DND-41 (cell line): ENCODE data around the gene FCRL2.
"Not testable (repeated sequence)": the region's sequence is repeated elsewhere in the genome, so short reads cannot be mapped to it uniquely, and the experiment has no call there.

ENCODE experiments used
- ATAC-seq: fragments of 200-7000 bp; cut with Tn5 transposase; 3 replicates; pipeline ENCODE4 v1.9.1; 2021; ENCODE audit warnings: low read depth; ENCODE audit not compliant: insufficient read depth
- DNase-seq: peaks from one replicate; pipeline ENCODE4 v3.0.0-alpha.2; 2020
- H2AFZ ChIP-seq: 2 replicates; pipeline ENCODE4 v1.6.0; 2012; ENCODE audit warnings: low read depth, low read length
- H3K27ac ChIP-seq: 2 replicates; pipeline ENCODE4 v1.5.1; 2012; ENCODE audit warnings: low read length, inconsistent platforms
- H3K27me3 ChIP-seq: fragments of 200-600 bp; sonication (generic); 2 replicates; pipeline ENCODE4 v1.6.0; 2012; ENCODE audit warnings: low read length, mild to moderate bottlenecking, inconsistent platforms; ENCODE audit not compliant: insufficient read depth, poor library complexity
- H3K36me3 ChIP-seq: 2 replicates; pipeline ENCODE4 v1.5.1; 2012; ENCODE audit warnings: low read length, inconsistent platforms; ENCODE audit not compliant: insufficient read depth
- H3K4me1 ChIP-seq: 2 replicates; pipeline ENCODE4 v1.5.1; 2012; ENCODE audit warnings: mild to moderate bottlenecking, low read length; ENCODE audit not compliant: insufficient read depth
- H3K4me2 ChIP-seq: 2 replicates; pipeline ENCODE4 v1.6.0; 2012; ENCODE audit warnings: mild to moderate bottlenecking, moderate library complexity, low read length, inconsistent platforms; ENCODE audit not compliant: insufficient read depth
- H3K4me3 ChIP-seq, 2 experiments: fragments of 200-600 bp in 1 of 2; shearing (Covaris generic) in 1 of 2; 2 replicates each; pipeline ENCODE4 v1.5.1; 2012 to 2016; ENCODE audit warnings: inconsistent platforms in 2 of 2, low read length in 2 of 2, mild to moderate bottlenecking in 2 of 2, low read depth in 1 of 2, moderate library complexity in 1 of 2
- H3K79me2 ChIP-seq: 2 replicates; pipeline ENCODE4 v1.6.0; 2012; ENCODE audit warnings: low read length, inconsistent platforms; ENCODE audit not compliant: insufficient read depth
- H3K9ac ChIP-seq: 2 replicates; pipeline ENCODE4 v1.6.0; 2012; ENCODE audit warnings: low read depth, mild to moderate bottlenecking, inconsistent platforms, low read length, moderate library complexity
- H3K9me3 ChIP-seq: 2 replicates; pipeline ENCODE4 v1.5.1; 2012; ENCODE audit warnings: low read length, moderate library complexity, mild to moderate bottlenecking, inconsistent platforms; ENCODE audit not compliant: insufficient read depth, severe bottlenecking
- H4K20me1 ChIP-seq: 2 replicates; pipeline ENCODE4 v1.6.0; 2012; ENCODE audit warnings: low read length; ENCODE audit not compliant: insufficient read depth
- CTCF ChIP-seq: IDR thresholded peaks from 2 replicates; pipeline ENCODE4 v1.5.1; 2012; ENCODE audit warnings: borderline replicate concordance, low read length, moderate library complexity, mild to moderate bottlenecking; ENCODE audit not compliant: poor library complexity, severe bottlenecking; ENCODE audit errors: extremely low read depth
- EZH2 ChIP-seq: IDR thresholded peaks from 3 replicates; pipeline ENCODE4 v1.6.1; 2012; ENCODE audit warnings: borderline replicate concordance, low read depth, mild to moderate bottlenecking, moderate library complexity, low read length, inconsistent platforms; ENCODE audit not compliant: severe bottlenecking

Gene FCRL2

GRCh38 chr1:157739229-157739901 is 37.6 kb downstream of the FCRL2 start:
- no peaks in the 10 kb centered on the region for H3K4me1 ChIP-seq
- no peak overlapping the region for H3K27ac ChIP-seq
- H3K27me3 ChIP-seq, result peaks cover 6% of the 10 kb centered on the region
- no peak overlapping the region for H3K4me3 ChIP-seq
- no peaks in the 10 kb centered on the region for H4K20me1 ChIP-seq
- DNase-seq, result no peak
- TF ChIP-seq EZH2 (no peak), CTCF (peak; percentile 4)
- no peak overlapping the region for H3K9ac ChIP-seq
- no peaks in the 10 kb centered on the region for H3K9me3 ChIP-seq
- no peak for ATAC-seq
- H2AFZ ChIP-seq, result no peak overlapping the region
- H3K79me2 ChIP-seq, result no peaks in the 10 kb centered on the region
- no peak overlapping the region for H3K4me2 ChIP-seq
- no peaks in the 10 kb centered on the region for H3K36me3 ChIP-seq

- not testable (repeated sequence) for DNase-seq, H3K4me1 ChIP-seq, H3K4me3 ChIP-seq, H3K36me3 ChIP-seq, H3K27ac ChIP-seq, H2AFZ ChIP-seq, H3K79me2 ChIP-seq, H3K27me3 ChIP-seq, H3K9ac ChIP-seq, H3K4me2 ChIP-seq, H4K20me1 ChIP-seq, H3K9me3 ChIP-seq, ATAC-seq
Measured at GRCh38 chr1:157735991-157736390, 40.9 kb downstream of the FCRL2 start.

- H4K20me1 ChIP-seq, result no peaks in the 10 kb centered on the region
- no peak overlapping the region for H2AFZ ChIP-seq
- no peaks in the 10 kb centered on the region for H3K36me3 ChIP-seq
- no peak for TF ChIP-seq CTCF
- TF ChIP-seq EZH2, result no peak
- no peak overlapping the region for H3K4me3 ChIP-seq
- no peaks in the 10 kb centered on the region for H3K79me2 ChIP-seq
- no peaks in the 10 kb centered on the region for H3K9me3 ChIP-seq
- H3K4me2 ChIP-seq, result no peak overlapping the region
- H3K27me3 ChIP-seq, result no peaks in the 10 kb centered on the region
- ATAC-seq (no peak), DNase-seq (no peak)
- H3K4me1 ChIP-seq, result no peaks in the 10 kb centered on the region
- no peak overlapping the region for H3K27ac ChIP-seq
- no peak overlapping the region for H3K9ac ChIP-seq
Measured at GRCh38 chr1:157734321-157734720, 42.6 kb downstream of the FCRL2 start.

GRCh38 chr1:157732755-157733154 is 44.2 kb downstream of the FCRL2 start:
- Histone ChIP-seq H3K79me2 (no peaks in the 10 kb centered on the region), H3K36me3 (no peaks in the 10 kb centered on the region), H3K4me1 (no peaks in the 10 kb centered on the region), H4K20me1 (no peaks in the 10 kb centered on the region), H3K9ac (no peak overlapping the region), H3K27me3 (no peaks in the 10 kb centered on the region), H3K4me2 (no peak overlapping the region), H3K9me3 (no peaks in the 10 kb centered on the region), H3K4me3 (no peak overlapping the region), H2AFZ (no peak overlapping the region), H3K27ac (no peak overlapping the region)
- ATAC-seq (no peak), DNase-seq (no peak)
- TF ChIP-seq CTCF (no peak), EZH2 (no peak)
